ENCODE measurements around the gene CHTOP.

GRCh38 chr1:153677718-153678518 lies 44.1 kb downstream of the CHTOP start:
- TF ChIP-seq CTCF (IDR thresholded peaks at IDR 0.05) (peak; percentile 73 to 86 (median 84)), EP300 (IDR thresholded peaks at IDR 0.05; ENCODE audit: low read depth) (no peak), POLR2A (IDR thresholded peaks at IDR 0.05) (no peak)
